ENCODE data around the gene WFDC12.

DNA sequence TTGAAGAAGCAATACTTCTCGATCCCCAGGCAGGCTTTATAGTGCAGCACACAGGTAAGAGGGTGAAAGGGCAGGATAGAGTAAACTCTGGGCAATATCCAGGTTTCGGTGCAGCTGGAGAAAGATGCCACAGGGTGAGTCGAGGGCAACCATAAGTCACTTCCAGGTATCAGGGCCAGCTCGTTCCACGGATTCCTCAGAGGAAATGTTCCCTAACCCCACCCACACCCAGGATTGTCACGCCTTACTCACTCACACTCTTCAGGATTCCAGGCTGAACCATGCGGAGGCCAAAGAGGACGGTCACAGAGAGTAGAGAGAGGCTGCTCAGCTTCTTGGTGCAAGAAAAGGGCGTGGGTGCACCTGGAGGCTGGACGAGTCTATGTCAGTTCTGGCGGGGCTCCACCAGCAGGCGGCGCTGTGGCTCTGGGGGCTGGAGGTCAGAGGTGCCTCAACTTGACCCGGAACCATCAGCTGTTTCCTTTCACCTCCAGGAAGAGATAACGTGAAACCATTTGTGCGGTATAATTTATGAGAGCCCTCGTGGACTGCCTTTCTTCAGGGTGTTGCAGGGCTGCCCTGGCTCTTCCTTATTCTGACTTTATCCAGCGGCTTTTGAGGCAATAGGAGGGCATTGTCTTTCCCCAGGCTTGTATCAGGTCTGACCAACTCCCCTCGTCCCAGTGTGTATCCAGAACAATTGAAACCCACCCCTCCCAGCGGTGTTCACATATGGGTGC, 14.5 kb upstream of the WFDC12 start:
- TF ChIP-seq POLR2A (IDR thresholded peaks at IDR 0.05; ENCODE audit: low read depth, low read length) = no peak
- TF ChIP-seq POLR2AphosphoS5 (IDR thresholded peaks at IDR 0.05; ENCODE audit: low read depth, low read length) = no peak

Data from GM12891 (cell line).